WTC11 (cell line): Measurements from ENCODE around the gene PICK1. TPM values are rescaled to one million over a fixed set of nuclear protein-coding genes. Genes with fewer than 3 reads are reported as not detected.

ENCODE experiments used
- ATAC-seq: fragments of 200-7000 bp; cut with Tn5 transposase; 2 replicates; pipeline ENCODE4 v1.10.0; 2021; ENCODE audit warnings: mild to moderate bottlenecking, moderate library complexity
- CTCF ChIA-PET: fragments of 300-600 bp; sonication (Branson Sonifier 250); formaldehyde crosslinking; loops from one replicate; lab custom pipeline; 2021; ENCODE audit warnings: antibody characterized with exemption; lab: Charles Lee
- POLR2A ChIA-PET: fragments of 350-600 bp; sonication (Branson Sonifier 250); formaldehyde crosslinking; loops from one replicate; lab custom pipeline; 2021; ENCODE audit warnings: antibody characterized with exemption; lab: Charles Lee
- DNase-seq: peaks from one replicate; pipeline ENCODE4 v3.0.0; 2021; ENCODE audit warnings: low spot score
- H3K27ac Mint-ChIP-seq: 2 replicates; pipeline ENCODE4 v1.8.0; 2021; ENCODE audit warnings: mixed read lengths
- H3K27me3 Mint-ChIP-seq: 2 replicates; pipeline ENCODE4 v1.8.0; 2021; ENCODE audit warnings: low read depth, mild to moderate bottlenecking, moderate library complexity, mixed read lengths
- H3K36me3 Mint-ChIP-seq: 2 replicates; pipeline ENCODE4 v1.8.0; 2021; ENCODE audit warnings: mixed read lengths
- H3K4me1 Mint-ChIP-seq: 2 replicates; pipeline ENCODE4 v1.8.0; 2022; ENCODE audit warnings: mixed read lengths
- H3K4me3 Mint-ChIP-seq: 2 replicates; pipeline ENCODE4 v1.8.0; 2021; ENCODE audit warnings: mild to moderate bottlenecking, moderate library complexity, mixed read lengths
- H3K9me3 Mint-ChIP-seq: 2 replicates; pipeline ENCODE4 v1.8.0; 2021; ENCODE audit warnings: mixed read lengths
- FOXJ3 ChIP-seq: sonication (generic); formaldehyde crosslinking; IDR thresholded peaks from 2 replicates; pipeline ENCODE4 v1.9.0; 2021; ENCODE audit warnings: missing genetic modification reagents, mild to moderate bottlenecking, borderline replicate concordance
- GABPB1 ChIP-seq: sonication (generic); formaldehyde crosslinking; IDR thresholded peaks from 2 replicates; pipeline ENCODE4 v1.8.1; 2023; ENCODE audit warnings: mild to moderate bottlenecking, missing genetic modification reagents
- IRF2 ChIP-seq: sonication (generic); formaldehyde crosslinking; IDR thresholded peaks from 2 replicates; pipeline ENCODE4 v1.8.0; 2022; ENCODE audit warnings: low read depth, missing genetic modification reagents, borderline replicate concordance
- MXD4 ChIP-seq: fragments of 250-450 bp; sonication (Bioruptor Pico); IDR thresholded peaks from 2 replicates; pipeline ENCODE4 v1.8.0; 2021; ENCODE audit warnings: mild to moderate bottlenecking, moderate library complexity, borderline replicate concordance
- SP1 ChIP-seq: sonication (generic); formaldehyde crosslinking; conservative IDR thresholded peaks from 2 replicates; pipeline ENCODE4 v1.8.1; 2022; ENCODE audit warnings: missing genetic modification reagents
- ZNF232 ChIP-seq: sonication (generic); formaldehyde crosslinking; IDR thresholded peaks from 2 replicates; pipeline ENCODE4 v1.8.0; 2022; ENCODE audit warnings: mild to moderate bottlenecking, missing genetic modification reagents
- ZNF416 ChIP-seq: fragments of 250-450 bp; sonication (Bioruptor Pico); IDR thresholded peaks from 2 replicates; pipeline ENCODE4 v1.9.0; 2021; ENCODE audit warnings: mild to moderate bottlenecking, inconsistent platforms
- ZNF423 ChIP-seq: fragments of 250-450 bp; sonication (Bioruptor Pico); IDR thresholded peaks from 2 replicates; pipeline ENCODE4 v2.1.2; 2022; ENCODE audit warnings: mild to moderate bottlenecking, moderate library complexity
- total RNA-seq: library from RNA; stranded (reverse); gene quantifications from 3 replicates; pipeline ENCODE4 v1.2.3, GENCODE V29; 2021
- TF ChIP-seq, protein P1 (sequence below): fragments of 250-450 bp; sonication (Bioruptor Pico); conservative IDR thresholded peaks from 2 replicates; pipeline ENCODE4 v1.9.0; 2021; ENCODE audit warnings: mild to moderate bottlenecking
- TF ChIP-seq, protein P2 (sequence below): sonication (generic); formaldehyde crosslinking; IDR thresholded peaks from 2 replicates; pipeline ENCODE4 v1.8.0; 2022; ENCODE audit warnings: missing genetic modification reagents
- TF ChIP-seq, protein P3 (sequence below): sonication (generic); formaldehyde crosslinking; IDR thresholded peaks from 2 replicates; pipeline ENCODE4 v1.8.1; 2023; ENCODE audit warnings: mild to moderate bottlenecking, missing genetic modification reagents, moderate library complexity
- TF ChIP-seq, protein P4 (sequence below): sonication (generic); formaldehyde crosslinking; IDR thresholded peaks from 2 replicates; pipeline ENCODE4 v1.8.1; 2023; ENCODE audit warnings: mild to moderate bottlenecking, moderate library complexity, missing genetic modification reagents
- TF ChIP-seq, protein P5 (sequence below): fragments of 250-450 bp; sonication (Bioruptor Pico); IDR thresholded peaks from 2 replicates; pipeline ENCODE4 v1.9.0; 2021; ENCODE audit warnings: mild to moderate bottlenecking
- TF ChIP-seq, protein P6 (sequence below): sonication (generic); formaldehyde crosslinking; IDR thresholded peaks from 2 replicates; pipeline ENCODE4 v1.8.1; 2022; ENCODE audit warnings: mild to moderate bottlenecking, moderate library complexity, missing genetic modification reagents
- TF ChIP-seq, protein P7 (sequence below): sonication (generic); formaldehyde crosslinking; IDR thresholded peaks from 2 replicates; pipeline ENCODE4 v1.8.0; 2022; ENCODE audit warnings: mild to moderate bottlenecking, missing genetic modification reagents

PICK1 gene
- total RNA-seq, 1 experiment from 2014 or later: 33.4 TPM

DNA sequence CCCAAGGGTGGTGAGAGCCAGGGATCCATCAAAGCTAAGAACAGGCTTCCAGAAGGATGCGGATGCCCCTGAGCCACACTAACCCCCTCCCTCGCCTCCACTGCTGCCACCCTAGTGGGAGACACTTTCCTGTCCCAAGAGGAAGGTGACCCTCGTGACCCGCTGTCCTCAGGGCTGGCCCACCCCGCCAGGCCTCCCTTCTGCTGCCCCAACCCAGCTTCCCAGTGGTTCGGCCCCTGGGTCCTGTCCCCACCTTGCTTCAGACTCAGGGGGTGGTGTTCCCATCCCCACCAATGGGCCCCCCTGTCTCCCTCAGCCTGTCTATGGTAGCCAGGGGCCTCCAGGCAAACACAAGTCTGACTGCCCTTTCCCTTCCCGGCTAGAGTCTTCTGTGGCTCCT, 6.5 kb upstream of the PICK1 start:
- no peak for TF ChIP-seq FOXJ3
- TF ChIP-seq SP1: no peak
- TF ChIP-seq, protein P1, sequence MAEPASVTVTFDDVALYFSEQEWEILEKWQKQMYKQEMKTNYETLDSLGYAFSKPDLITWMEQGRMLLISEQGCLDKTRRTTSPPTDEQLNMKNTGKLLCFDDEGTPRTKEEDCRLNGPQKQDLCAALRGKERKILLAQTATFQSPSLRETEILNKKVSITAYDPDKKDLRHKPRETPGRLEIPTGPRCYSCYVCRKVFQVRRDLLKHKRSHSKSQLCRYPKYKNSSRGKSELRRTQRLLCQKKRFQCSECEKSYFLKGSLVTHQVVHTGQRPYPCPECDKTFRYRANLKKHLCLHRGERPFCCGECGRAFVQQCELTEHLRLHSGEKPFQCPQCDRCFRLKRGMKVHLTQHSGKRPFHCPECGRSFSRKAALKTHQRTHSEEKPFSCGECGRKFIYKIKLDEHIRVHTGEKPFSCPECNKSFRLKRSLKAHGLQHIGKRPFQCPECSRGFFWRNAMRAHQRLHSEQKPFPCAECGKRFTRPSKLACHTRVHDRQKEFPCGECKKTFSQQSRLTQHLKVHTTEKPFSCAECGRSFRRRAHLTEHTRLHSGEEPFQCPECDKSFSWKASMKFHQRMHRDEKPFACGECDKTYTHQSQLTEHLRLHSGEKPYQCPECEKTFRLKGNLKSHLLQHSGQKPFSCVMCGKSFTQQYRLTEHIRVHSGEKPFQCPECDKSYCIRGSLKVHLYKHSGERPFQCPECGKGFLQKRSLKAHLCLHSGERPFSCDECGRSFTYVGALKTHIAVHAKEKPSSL (CRISPR knock-in tag): no peak
- no peak for TF ChIP-seq ZNF423 (CRISPR knock-in tag)
- TF ChIP-seq, protein P2, sequence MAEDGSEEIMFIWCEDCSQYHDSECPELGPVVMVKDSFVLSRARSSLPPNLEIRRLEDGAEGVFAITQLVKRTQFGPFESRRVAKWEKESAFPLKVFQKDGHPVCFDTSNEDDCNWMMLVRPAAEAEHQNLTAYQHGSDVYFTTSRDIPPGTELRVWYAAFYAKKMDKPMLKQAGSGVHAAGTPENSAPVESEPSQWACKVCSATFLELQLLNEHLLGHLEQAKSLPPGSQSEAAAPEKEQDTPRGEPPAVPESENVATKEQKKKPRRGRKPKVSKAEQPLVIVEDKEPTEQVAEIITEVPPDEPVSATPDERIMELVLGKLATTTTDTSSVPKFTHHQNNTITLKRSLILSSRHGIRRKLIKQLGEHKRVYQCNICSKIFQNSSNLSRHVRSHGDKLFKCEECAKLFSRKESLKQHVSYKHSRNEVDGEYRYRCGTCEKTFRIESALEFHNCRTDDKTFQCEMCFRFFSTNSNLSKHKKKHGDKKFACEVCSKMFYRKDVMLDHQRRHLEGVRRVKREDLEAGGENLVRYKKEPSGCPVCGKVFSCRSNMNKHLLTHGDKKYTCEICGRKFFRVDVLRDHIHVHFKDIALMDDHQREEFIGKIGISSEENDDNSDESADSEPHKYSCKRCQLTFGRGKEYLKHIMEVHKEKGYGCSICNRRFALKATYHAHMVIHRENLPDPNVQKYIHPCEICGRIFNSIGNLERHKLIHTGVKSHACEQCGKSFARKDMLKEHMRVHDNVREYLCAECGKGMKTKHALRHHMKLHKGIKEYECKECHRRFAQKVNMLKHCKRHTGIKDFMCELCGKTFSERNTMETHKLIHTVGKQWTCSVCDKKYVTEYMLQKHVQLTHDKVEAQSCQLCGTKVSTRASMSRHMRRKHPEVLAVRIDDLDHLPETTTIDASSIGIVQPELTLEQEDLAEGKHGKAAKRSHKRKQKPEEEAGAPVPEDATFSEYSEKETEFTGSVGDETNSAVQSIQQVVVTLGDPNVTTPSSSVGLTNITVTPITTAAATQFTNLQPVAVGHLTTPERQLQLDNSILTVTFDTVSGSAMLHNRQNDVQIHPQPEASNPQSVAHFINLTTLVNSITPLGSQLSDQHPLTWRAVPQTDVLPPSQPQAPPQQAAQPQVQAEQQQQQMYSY (CRISPR knock-in tag): no peak
- TF ChIP-seq, protein P3, sequence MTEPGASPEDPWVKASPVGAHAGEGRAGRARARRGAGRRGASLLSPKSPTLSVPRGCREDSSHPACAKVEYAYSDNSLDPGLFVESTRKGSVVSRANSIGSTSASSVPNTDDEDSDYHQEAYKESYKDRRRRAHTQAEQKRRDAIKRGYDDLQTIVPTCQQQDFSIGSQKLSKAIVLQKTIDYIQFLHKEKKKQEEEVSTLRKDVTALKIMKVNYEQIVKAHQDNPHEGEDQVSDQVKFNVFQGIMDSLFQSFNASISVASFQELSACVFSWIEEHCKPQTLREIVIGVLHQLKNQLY (CRISPR knock-in tag): no peak
- TF ChIP-seq, protein P4, sequence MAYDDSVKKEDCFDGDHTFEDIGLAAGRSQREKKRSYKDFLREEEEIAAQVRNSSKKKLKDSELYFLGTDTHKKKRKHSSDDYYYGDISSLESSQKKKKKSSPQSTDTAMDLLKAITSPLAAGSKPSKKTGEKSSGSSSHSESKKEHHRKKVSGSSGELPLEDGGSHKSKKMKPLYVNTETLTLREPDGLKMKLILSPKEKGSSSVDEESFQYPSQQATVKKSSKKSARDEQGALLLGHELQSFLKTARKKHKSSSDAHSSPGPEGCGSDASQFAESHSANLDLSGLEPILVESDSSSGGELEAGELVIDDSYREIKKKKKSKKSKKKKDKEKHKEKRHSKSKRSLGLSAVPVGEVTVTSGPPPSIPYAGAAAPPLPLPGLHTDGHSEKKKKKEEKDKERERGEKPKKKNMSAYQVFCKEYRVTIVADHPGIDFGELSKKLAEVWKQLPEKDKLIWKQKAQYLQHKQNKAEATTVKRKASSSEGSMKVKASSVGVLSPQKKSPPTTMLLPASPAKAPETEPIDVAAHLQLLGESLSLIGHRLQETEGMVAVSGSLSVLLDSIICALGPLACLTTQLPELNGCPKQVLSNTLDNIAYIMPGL (CRISPR knock-in tag): no peak
- no peak for TF ChIP-seq ZNF416 (CRISPR knock-in tag)
- TF ChIP-seq, protein P5, sequence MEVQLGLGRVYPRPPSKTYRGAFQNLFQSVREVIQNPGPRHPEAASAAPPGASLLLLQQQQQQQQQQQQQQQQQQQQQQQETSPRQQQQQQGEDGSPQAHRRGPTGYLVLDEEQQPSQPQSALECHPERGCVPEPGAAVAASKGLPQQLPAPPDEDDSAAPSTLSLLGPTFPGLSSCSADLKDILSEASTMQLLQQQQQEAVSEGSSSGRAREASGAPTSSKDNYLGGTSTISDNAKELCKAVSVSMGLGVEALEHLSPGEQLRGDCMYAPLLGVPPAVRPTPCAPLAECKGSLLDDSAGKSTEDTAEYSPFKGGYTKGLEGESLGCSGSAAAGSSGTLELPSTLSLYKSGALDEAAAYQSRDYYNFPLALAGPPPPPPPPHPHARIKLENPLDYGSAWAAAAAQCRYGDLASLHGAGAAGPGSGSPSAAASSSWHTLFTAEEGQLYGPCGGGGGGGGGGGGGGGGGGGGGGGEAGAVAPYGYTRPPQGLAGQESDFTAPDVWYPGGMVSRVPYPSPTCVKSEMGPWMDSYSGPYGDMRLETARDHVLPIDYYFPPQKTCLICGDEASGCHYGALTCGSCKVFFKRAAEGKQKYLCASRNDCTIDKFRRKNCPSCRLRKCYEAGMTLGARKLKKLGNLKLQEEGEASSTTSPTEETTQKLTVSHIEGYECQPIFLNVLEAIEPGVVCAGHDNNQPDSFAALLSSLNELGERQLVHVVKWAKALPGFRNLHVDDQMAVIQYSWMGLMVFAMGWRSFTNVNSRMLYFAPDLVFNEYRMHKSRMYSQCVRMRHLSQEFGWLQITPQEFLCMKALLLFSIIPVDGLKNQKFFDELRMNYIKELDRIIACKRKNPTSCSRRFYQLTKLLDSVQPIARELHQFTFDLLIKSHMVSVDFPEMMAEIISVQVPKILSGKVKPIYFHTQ (CRISPR knock-in tag): no peak
- TF ChIP-seq, protein P6, sequence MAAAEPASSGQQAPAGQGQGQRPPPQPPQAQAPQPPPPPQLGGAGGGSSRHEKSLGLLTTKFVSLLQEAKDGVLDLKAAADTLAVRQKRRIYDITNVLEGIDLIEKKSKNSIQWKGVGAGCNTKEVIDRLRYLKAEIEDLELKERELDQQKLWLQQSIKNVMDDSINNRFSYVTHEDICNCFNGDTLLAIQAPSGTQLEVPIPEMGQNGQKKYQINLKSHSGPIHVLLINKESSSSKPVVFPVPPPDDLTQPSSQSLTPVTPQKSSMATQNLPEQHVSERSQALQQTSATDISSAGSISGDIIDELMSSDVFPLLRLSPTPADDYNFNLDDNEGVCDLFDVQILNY (CRISPR knock-in tag): no peak
- no peak for TF ChIP-seq IRF2
- TF ChIP-seq ZNF232 (CRISPR knock-in tag): no peak
- TF ChIP-seq, protein P7, sequence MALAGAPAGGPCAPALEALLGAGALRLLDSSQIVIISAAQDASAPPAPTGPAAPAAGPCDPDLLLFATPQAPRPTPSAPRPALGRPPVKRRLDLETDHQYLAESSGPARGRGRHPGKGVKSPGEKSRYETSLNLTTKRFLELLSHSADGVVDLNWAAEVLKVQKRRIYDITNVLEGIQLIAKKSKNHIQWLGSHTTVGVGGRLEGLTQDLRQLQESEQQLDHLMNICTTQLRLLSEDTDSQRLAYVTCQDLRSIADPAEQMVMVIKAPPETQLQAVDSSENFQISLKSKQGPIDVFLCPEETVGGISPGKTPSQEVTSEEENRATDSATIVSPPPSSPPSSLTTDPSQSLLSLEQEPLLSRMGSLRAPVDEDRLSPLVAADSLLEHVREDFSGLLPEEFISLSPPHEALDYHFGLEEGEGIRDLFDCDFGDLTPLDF: no peak
- no peak for TF ChIP-seq MXD4
- no peak for TF ChIP-seq GABPB1 (CRISPR knock-in tag)
- TF ChIP-seq, all 79 proteins: peak for 0
- no peaks in the 10 kb centered on the region for H3K36me3 Mint-ChIP-seq
- H3K9me3 Mint-ChIP-seq: no peaks in the 10 kb centered on the region
- H3K27me3 Mint-ChIP-seq: no peaks in the 10 kb centered on the region; the same call in 1 of the 2 replicates
- peaks cover 7% of the 10 kb centered on the region for H3K4me1 Mint-ChIP-seq
- POLR2A ChIA-PET: interaction anchor here (0.6 kb wide), 1 partner anchor 16 kb away, joined by 3 read pairs; no protein-coding TSS in a partner anchor
- H3K27ac Mint-ChIP-seq: no peak overlapping the region
- no peak overlapping the region for H3K4me3 Mint-ChIP-seq
- CTCF ChIA-PET: interaction anchor here (1.4 to 3.2 kb wide), 2 partner anchors 17 to 47 kb away, joined by 5 to 8 read pairs; no protein-coding TSS in a partner anchor
- ATAC-seq (no peak), DNase-seq (no peak)
